ENCODE measurements around the gene SLC29A1.
"Not testable (repeated sequence)": the region's sequence is repeated elsewhere in the genome, so short reads cannot be mapped to it uniquely, and the experiment has no call there.

SLC29A1 gene

DNA sequence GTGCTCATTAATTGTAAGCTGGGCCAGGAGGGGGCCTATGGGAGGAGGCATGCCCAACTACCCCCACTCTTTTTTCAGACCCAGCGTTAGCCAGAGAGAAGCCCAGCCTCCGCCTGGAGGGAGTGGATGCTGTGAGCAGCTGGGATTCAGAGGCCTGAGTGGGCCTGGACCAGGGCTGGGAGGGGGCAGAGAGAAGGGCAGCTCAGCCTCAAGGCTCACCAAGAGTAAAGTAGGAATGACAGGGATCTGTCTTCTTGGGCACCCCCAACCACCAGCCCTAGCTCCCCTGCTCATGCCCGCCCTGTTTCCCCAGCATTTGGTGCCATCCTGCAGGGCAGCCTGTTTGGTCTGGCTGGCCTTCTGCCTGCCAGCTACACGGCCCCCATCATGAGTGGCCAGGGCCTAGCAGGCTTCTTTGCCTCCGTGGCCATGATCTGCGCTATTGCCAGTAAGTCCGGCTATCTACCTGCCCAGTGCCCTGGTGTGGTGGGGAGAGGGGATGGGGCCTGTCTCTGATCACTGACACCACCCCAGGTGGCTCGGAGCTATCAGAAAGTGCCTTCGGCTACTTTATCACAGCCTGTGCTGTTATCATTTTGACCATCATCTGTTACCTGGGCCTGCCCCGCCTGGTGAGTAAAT is 6.8 kb downstream of the SLC29A1 start:
- DNase-seq (ENCODE audit: low read depth): no peak
- no peak overlapping the region for H3K4me3 ChIP-seq (ENCODE audit: low read depth, low read length)
- TF ChIP-seq MYC (IDR thresholded peaks at IDR 0.05; ENCODE audit: low read depth, low read length) (no peak), POLR2A (IDR thresholded peaks at IDR 0.05; ENCODE audit: extremely low read depth, insufficient read length) (no peak)
- TF ChIP-seq, protein P1, sequence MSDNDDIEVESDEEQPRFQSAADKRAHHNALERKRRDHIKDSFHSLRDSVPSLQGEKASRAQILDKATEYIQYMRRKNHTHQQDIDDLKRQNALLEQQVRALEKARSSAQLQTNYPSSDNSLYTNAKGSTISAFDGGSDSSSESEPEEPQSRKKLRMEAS (IDR thresholded peaks at IDR 0.05; ENCODE audit: low read depth, low read length): no peak
- TF ChIP-seq, protein P2, sequence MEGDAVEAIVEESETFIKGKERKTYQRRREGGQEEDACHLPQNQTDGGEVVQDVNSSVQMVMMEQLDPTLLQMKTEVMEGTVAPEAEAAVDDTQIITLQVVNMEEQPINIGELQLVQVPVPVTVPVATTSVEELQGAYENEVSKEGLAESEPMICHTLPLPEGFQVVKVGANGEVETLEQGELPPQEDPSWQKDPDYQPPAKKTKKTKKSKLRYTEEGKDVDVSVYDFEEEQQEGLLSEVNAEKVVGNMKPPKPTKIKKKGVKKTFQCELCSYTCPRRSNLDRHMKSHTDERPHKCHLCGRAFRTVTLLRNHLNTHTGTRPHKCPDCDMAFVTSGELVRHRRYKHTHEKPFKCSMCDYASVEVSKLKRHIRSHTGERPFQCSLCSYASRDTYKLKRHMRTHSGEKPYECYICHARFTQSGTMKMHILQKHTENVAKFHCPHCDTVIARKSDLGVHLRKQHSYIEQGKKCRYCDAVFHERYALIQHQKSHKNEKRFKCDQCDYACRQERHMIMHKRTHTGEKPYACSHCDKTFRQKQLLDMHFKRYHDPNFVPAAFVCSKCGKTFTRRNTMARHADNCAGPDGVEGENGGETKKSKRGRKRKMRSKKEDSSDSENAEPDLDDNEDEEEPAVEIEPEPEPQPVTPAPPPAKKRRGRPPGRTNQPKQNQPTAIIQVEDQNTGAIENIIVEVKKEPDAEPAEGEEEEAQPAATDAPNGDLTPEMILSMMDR (IDR thresholded peaks at IDR 0.05; ENCODE audit: low read depth, low read length): no peak

DNA sequence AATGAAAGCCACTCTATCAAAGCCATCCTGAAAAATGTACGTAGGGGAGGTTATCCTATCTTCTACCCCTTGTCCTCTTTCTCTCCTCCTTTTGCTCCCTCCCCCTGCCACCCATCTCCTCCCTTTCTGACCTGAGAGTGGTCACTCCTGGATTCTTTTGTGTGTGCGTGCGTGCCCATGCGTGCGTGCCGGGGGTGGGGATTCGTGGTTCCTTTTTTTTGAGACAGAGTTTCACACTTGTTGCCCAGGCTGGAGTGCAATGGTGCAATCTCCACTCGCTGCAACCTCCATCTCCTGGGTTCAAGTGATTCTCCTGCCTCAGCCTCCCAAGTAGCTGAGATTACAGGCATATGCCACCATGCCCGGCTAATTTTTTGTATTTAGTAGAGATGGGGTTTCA is 8.0 kb downstream of the SLC29A1 start:
- DNase-seq (ENCODE audit: low read depth); H3K4me3 ChIP-seq (ENCODE audit: low read depth, low read length): not testable (repeated sequence)

DNA sequence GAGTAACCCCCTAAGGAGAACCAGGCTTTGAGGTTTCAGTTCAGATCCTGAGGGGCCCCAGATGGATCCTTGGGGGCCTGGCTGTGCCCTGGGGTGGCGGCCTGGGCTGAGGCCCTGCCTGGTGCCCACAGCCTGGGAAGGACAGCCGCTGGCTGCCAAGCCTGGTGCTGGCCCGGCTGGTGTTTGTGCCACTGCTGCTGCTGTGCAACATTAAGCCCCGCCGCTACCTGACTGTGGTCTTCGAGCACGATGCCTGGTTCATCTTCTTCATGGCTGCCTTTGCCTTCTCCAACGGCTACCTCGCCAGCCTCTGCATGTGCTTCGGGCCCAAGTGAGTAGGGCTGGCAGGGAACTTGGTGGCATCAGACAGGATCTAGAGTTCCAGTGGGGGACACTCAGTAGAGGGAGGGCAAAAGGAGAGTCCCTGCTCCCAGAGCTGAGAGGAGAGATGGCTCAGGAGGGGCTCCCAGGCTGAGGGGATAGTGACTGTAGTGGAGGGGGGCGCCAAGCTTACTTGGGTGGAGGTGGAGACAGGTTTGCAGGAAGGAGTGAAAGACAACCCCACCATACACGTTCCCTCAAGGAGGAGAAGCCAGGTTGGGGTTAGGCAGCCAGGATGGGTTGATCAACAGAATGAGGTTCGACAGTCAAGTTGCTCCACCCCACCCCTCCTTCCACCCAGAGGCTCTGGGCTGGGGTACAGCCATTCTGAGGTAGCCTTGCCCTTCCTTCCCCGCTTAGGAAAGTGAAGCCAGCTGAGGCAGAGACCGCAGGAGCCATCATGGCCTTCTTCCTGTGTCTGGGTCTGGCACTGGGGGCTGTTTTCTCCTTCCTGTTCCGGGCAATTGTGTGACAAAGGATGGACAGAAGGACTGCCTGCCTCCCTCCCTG is 9.5 kb downstream of the SLC29A1 start:
- DNase-seq (ENCODE audit: low read depth): no peak
- TF ChIP-seq, protein P1 (IDR thresholded peaks at IDR 0.05; ENCODE audit: low read depth, low read length): no peak
- no peak for TF ChIP-seq MYC (IDR thresholded peaks at IDR 0.05; ENCODE audit: low read depth, low read length)
- TF ChIP-seq POLR2A (IDR thresholded peaks at IDR 0.05; ENCODE audit: extremely low read depth, insufficient read length): no peak
- TF ChIP-seq, protein P2 (IDR thresholded peaks at IDR 0.05; ENCODE audit: low read depth, low read length): no peak
- no peak overlapping the region for H3K4me3 ChIP-seq (ENCODE audit: low read depth, low read length)

DNA sequence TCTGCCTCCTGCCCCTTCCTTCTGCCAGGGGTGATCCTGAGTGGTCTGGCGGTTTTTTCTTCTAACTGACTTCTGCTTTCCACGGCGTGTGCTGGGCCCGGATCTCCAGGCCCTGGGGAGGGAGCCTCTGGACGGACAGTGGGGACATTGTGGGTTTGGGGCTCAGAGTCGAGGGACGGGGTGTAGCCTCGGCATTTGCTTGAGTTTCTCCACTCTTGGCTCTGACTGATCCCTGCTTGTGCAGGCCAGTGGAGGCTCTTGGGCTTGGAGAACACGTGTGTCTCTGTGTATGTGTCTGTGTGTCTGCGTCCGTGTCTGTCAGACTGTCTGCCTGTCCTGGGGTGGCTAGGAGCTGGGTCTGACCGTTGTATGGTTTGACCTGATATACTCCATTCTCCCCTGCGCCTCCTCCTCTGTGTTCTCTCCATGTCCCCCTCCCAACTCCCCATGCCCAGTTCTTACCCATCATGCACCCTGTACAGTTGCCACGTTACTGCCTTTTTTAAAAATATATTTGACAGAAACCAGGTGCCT is 10.2 kb downstream of the SLC29A1 start:
- no peak for TF ChIP-seq MYC (IDR thresholded peaks at IDR 0.05; ENCODE audit: low read depth, low read length)
- TF ChIP-seq POLR2A (IDR thresholded peaks at IDR 0.05; ENCODE audit: extremely low read depth, insufficient read length): no peak
- TF ChIP-seq, protein P1 (IDR thresholded peaks at IDR 0.05; ENCODE audit: low read depth, low read length): no peak
- TF ChIP-seq, protein P2 (IDR thresholded peaks at IDR 0.05; ENCODE audit: low read depth, low read length): no peak
- H3K4me3 ChIP-seq (ENCODE audit: low read depth, low read length): no peak overlapping the region
- DNase-seq (ENCODE audit: low read depth): no peak

DNA sequence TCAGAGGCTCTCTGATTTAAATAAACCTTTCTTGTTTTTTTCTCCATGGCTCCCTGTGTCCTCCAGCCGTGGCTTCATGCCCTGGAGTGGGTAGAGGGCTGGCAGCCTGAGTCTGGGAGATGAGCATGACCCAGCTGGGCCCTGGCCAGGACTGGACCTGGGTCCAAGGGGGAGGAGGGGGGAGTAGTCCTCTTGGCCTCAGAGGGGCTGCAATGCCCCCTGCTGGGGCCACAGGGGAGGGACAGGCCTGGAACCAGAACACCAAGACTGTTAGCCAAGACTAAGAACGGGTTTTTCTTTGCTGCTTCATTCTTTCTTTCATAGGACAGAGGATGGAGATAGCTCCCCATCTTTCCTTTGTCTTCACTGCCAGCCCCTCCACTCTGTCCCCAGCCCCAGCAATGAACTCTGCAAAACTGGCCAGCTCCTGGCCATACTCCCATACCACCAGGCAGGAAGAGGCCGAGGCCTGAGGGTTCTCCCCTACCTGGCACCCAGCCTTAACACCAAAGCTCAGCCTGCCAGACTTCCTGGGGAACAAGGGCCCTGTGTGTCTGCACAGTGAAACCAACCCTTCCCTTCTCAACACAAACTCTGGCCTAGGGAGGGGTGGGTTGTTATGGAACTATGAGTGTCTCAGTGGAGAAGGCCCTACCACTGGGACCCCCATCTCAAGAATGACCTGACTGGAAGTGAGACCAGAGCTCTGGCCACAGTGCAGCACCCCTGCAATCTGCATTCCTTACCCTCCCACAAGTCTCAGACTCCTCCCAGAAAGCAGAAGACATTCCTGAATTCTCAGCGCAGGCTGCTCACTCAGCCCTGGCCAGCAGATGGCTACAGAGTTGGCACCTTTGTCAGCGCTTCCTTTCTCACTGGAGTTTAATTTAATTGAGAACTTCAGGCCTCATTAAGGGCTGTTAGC is 11.0 kb downstream of the SLC29A1 start:
- DNase-seq (ENCODE audit: low read depth): peak; percentile 57
- TF ChIP-seq, protein P2 (IDR thresholded peaks at IDR 0.05; ENCODE audit: low read depth, low read length): peak; percentile 78
- TF ChIP-seq, protein P1 (IDR thresholded peaks at IDR 0.05; ENCODE audit: low read depth, low read length): no peak
- no peak overlapping the region for H3K4me3 ChIP-seq (ENCODE audit: low read depth, low read length)
